Measurements from ENCODE around the gene KCND2. TPM values are rescaled to one million over a fixed set of nuclear protein-coding genes. Genes with fewer than 3 reads are reported as not detected.

The KCND2 gene
- polyA plus RNA-seq, 1 of the 3 experiments (the other 2 are of a cell fraction) = not detected

DNA sequence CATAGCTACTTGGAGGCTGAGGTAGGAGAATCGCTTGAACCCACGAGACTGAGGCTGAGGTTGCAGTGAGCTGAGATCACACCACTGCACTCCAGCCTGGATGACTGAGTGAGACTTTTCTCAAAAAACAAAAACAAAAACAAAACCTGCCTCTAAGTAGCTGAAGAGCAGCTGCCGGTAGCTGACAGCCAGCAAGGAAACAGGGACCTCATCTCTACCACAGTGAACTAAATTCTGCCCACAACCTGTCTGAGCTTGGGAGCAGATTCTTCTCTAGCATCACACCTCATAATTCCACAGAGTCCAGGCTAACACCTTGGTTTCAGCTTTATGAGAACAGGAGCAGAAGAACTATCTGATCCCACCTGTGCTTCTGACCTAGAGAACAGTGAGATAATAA lies 246.2 kb downstream of the KCND2 start:
- WGBS (ENCODE audit: low lambda C conversion rate) = 4% methylated on average over 3 of the region's 3 CpGs
- H3K27ac ChIP-seq (ENCODE audit: low read depth in 2 of 2, low read length in 1 of 2) = no peak overlapping the region
- H3F3A ChIP-seq (replicated peaks; ENCODE audit: insufficient read depth) = no peaks in the 10 kb centered on the region
- no peaks in the 10 kb centered on the region; the same call in 1 of the 2 replicates for H3K9me3 ChIP-seq
- no peaks in the 10 kb centered on the region for H3K27me3 ChIP-seq (ENCODE audit: insufficient read depth)
- no peaks in the 10 kb centered on the region for H3K9me2 ChIP-seq
- no peak for DNase-seq
- H3K4me3 ChIP-seq (ENCODE audit: low read depth in 2 of 2, low read length in 1 of 2) = no peak overlapping the region
- H2AFZ ChIP-seq (ENCODE audit: low read depth) = no peak overlapping the region
- no peaks in the 10 kb centered on the region for H3K79me2 ChIP-seq (ENCODE audit: insufficient read depth)
- TF ChIP-seq GABPA (IDR thresholded peaks at IDR 0.05; ENCODE audit: low read depth) (no peak), MXI1 (IDR thresholded peaks at IDR 0.05; ENCODE audit: low read depth, low read length) (no peak), REST (IDR thresholded peaks at IDR 0.05; ENCODE audit: low read depth, low read length) (no peak), USF1 (IDR thresholded peaks at IDR 0.05; ENCODE audit: borderline replicate concordance, low read depth) (no peak), POLR2AphosphoS5 (IDR thresholded peaks at IDR 0.05; ENCODE audit: low read depth, low read length) (no peak), TEAD4 (IDR thresholded peaks at IDR 0.05; ENCODE audit: borderline replicate concordance, insufficient read depth) (no peak), GATA2 (CRISPR knock-in tag; IDR thresholded peaks at IDR 0.05) (no peak), EP300 (IDR thresholded peaks at IDR 0.05; ENCODE audit: borderline replicate concordance in 1 of 2, low read depth in 1 of 2, low read length in 1 of 2) (no peak), ELF1 (IDR thresholded peaks at IDR 0.05) (no peak), RXRA (IDR thresholded peaks at IDR 0.05; ENCODE audit: borderline replicate concordance, low read depth) (no peak), TCF12 (IDR thresholded peaks at IDR 0.05) (no peak), RFX5 (IDR thresholded peaks at IDR 0.05; ENCODE audit: low read length) (no peak), EZH2phosphoT487 (IDR thresholded peaks at IDR 0.05; ENCODE audit: borderline replicate concordance, low read depth) (no peak), YY1 (IDR thresholded peaks at IDR 0.05; ENCODE audit: low read depth) (no peak), CHD2 (IDR thresholded peaks at IDR 0.05; ENCODE audit: low read length, partially characterized antibody) (no peak)
- TF ChIP-seq, protein P1, sequence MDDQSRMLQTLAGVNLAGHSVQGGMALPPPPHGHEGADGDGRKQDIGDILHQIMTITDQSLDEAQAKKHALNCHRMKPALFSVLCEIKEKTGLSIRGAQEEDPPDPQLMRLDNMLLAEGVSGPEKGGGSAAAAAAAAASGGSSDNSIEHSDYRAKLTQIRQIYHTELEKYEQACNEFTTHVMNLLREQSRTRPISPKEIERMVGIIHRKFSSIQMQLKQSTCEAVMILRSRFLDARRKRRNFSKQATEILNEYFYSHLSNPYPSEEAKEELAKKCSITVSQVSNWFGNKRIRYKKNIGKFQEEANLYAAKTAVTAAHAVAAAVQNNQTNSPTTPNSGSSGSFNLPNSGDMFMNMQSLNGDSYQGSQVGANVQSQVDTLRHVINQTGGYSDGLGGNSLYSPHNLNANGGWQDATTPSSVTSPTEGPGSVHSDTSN (IDR thresholded peaks at IDR 0.05) = no peak
- TF ChIP-seq, protein P2, sequence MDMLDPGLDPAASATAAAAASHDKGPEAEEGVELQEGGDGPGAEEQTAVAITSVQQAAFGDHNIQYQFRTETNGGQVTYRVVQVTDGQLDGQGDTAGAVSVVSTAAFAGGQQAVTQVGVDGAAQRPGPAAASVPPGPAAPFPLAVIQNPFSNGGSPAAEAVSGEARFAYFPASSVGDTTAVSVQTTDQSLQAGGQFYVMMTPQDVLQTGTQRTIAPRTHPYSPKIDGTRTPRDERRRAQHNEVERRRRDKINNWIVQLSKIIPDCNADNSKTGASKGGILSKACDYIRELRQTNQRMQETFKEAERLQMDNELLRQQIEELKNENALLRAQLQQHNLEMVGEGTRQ (IDR thresholded peaks at IDR 0.05; ENCODE audit: borderline replicate concordance, low read depth, low read length) = no peak
- TF ChIP-seq, protein P3, sequence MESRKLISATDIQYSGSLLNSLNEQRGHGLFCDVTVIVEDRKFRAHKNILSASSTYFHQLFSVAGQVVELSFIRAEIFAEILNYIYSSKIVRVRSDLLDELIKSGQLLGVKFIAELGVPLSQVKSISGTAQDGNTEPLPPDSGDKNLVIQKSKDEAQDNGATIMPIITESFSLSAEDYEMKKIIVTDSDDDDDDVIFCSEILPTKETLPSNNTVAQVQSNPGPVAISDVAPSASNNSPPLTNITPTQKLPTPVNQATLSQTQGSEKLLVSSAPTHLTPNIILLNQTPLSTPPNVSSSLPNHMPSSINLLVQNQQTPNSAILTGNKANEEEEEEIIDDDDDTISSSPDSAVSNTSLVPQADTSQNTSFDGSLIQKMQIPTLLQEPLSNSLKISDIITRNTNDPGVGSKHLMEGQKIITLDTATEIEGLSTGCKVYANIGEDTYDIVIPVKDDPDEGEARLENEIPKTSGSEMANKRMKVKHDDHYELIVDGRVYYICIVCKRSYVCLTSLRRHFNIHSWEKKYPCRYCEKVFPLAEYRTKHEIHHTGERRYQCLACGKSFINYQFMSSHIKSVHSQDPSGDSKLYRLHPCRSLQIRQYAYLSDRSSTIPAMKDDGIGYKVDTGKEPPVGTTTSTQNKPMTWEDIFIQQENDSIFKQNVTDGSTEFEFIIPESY (IDR thresholded peaks at IDR 0.05; ENCODE audit: borderline replicate concordance, low read depth) = no peak
- TF ChIP-seq, protein P4, sequence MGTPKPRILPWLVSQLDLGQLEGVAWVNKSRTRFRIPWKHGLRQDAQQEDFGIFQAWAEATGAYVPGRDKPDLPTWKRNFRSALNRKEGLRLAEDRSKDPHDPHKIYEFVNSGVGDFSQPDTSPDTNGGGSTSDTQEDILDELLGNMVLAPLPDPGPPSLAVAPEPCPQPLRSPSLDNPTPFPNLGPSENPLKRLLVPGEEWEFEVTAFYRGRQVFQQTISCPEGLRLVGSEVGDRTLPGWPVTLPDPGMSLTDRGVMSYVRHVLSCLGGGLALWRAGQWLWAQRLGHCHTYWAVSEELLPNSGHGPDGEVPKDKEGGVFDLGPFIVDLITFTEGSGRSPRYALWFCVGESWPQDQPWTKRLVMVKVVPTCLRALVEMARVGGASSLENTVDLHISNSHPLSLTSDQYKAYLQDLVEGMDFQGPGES (IDR thresholded peaks at IDR 0.05; ENCODE audit: low read depth, low read length) = no peak
- CTCF ChIA-PET = no interaction called here
- H3K4me1 ChIP-seq (ENCODE audit: control insufficient read depth in 1 of 2, insufficient read depth in 2 of 2, low read depth in 1 of 2, low read length in 1 of 2) = no peaks in the 10 kb centered on the region
- POLR2A ChIA-PET = no interaction called here
- H3K4me2 ChIP-seq = no peak overlapping the region
- no peak overlapping the region for H3K9ac ChIP-seq
- no peaks in the 10 kb centered on the region for H4K20me1 ChIP-seq (ENCODE audit: insufficient read depth)
- no peaks in the 10 kb centered on the region for H3K36me3 ChIP-seq (replicated peaks in 1 of 2; ENCODE audit: control insufficient read depth in 1 of 2, insufficient read depth in 2 of 2, low read length in 1 of 2)
